PC-3 (cell line): Measurements from ENCODE around the gene AGAP9.
"Not testable (repeated sequence)": the region's sequence is repeated elsewhere in the genome, so short reads cannot be mapped to it uniquely, and the experiment has no call there.

Source experiments
- EZH2 ChIP-seq: fragments of 300-600 bp; sonication (generic); IDR thresholded peaks from one replicate; pipeline ENCODE4 v1.6.1; 2017; ENCODE audit warnings: antibody characterized with exemption, mild to moderate bottlenecking, low read length; ENCODE audit not compliant: unreplicated experiment
- EZH2phosphoT487 ChIP-seq: fragments of 300-600 bp; sonication (generic); IDR thresholded peaks from 2 replicates; pipeline ENCODE4 v1.6.1; 2018; ENCODE audit warnings: mild to moderate bottlenecking, antibody characterized with exemption, low read length, borderline replicate concordance
- TF ChIP-seq, protein P1 (sequence below): fragments of 300-600 bp; sonication (generic); conservative IDR thresholded peaks from 2 replicates; pipeline ENCODE4 v1.5.1; 2017; ENCODE audit warnings: antibody characterized with exemption, low read depth, mild to moderate bottlenecking, low read length

DNA sequence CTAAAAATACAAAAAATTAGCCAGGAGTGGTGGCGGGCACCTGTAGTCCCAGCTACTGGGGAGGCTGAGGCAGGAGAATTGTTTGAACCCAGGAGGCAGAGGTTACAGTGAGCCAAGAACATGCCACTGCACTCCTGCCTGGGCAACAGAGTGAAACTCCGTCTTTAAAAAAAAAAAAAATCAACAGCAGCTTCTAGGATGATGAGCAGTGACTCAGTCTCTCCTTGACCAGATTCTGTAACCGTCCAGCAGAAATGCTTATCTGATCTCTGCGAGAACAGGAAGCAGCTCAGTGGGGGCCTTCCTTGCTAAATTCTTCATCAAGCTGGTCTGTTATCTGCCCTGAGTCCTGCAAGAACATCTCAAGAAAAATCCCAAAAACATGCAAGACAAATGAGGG lies 37.5 kb downstream of the AGAP9 start:
- TF ChIP-seq EZH2, EZH2phosphoT487: not testable (repeated sequence)
- TF ChIP-seq, protein P1, sequence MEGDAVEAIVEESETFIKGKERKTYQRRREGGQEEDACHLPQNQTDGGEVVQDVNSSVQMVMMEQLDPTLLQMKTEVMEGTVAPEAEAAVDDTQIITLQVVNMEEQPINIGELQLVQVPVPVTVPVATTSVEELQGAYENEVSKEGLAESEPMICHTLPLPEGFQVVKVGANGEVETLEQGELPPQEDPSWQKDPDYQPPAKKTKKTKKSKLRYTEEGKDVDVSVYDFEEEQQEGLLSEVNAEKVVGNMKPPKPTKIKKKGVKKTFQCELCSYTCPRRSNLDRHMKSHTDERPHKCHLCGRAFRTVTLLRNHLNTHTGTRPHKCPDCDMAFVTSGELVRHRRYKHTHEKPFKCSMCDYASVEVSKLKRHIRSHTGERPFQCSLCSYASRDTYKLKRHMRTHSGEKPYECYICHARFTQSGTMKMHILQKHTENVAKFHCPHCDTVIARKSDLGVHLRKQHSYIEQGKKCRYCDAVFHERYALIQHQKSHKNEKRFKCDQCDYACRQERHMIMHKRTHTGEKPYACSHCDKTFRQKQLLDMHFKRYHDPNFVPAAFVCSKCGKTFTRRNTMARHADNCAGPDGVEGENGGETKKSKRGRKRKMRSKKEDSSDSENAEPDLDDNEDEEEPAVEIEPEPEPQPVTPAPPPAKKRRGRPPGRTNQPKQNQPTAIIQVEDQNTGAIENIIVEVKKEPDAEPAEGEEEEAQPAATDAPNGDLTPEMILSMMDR, result not testable (repeated sequence)
